ENCODE measurements around the gene FAM234B.
"Not testable (repeated sequence)": the region's sequence is repeated elsewhere in the genome, so short reads cannot be mapped to it uniquely, and the experiment has no call there.

FAM234B gene

DNA sequence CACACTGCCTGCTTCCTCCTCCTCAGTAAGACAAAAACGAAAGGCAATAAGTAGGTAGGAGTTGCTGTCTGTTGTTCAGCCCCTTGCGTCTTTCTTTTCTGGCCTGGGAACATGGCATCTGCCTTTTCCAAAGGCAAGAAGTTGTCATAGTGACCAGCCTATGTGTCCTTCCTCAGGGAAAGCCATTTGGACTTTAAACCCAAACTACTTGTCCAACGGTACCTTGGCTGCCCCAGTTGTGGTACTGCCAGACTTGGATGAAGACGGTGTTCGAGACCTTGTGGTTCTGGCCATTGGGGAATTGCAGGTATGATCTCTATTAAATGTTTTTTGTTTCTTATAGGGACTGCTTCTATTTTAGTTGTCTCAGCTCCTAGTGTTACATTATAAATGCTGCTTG is 18.5 kb downstream of the FAM234B start:
- DNase-seq = no peak

DNA sequence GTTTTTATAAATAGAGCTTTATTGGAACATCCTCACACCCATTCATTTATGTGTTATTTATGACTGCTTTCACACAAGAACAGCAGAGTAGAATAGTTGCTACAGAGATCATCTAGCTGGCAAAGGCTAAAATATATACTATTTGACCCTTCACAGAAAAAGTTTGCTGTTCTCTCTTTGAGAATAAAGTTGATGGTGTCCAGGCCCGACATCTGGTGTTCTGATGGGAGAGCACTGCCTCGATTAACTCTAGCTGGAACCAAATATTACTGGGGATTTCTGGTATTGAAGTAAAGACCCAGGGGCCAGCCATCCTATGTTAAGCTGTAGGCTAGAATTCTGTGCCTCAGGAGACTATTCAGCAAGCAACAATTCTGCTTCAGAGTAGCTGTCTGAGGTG is 21.8 kb downstream of the FAM234B start:
- no peak for DNase-seq

DNA sequence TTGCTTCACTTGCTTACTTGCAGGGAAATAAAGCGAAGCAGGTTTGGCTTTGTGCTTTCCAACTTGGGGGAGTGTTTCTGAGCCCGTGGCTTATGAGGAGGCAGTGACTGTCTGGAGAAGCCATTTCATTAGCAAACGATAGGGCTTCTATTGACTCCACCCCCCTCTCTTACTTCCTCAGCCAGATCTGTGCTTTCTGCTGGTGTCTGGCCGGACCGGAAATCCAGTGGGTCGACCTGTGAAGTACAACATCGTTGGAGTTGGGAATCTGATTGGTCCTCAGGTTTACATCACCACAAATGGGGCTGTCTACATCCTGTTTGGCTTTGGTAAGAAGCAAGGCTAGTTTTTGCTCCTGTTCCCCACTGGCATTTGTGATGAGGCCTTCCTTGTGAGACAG is 22.3 kb downstream of the FAM234B start:
- no peak for DNase-seq

DNA sequence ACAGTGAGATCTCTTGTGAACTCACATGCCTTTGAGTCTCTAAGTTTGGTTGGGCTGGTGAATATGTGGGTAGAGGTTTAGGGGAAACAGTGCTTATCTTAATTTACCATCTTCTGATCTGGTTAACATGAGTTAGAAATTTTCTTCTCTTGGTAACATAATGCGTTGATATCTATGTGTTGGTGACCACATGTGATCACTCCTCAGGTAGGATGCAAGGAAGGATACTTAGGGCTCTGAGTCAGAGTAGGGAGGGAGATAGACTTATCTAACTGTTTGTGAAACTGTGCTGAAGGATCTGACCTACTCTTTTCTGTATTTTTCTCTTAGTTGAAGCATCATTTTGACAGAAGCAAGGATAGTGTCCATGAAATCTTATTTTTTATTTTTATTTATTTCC is 23.1 kb downstream of the FAM234B start:
- DNase-seq = no peak

DNA sequence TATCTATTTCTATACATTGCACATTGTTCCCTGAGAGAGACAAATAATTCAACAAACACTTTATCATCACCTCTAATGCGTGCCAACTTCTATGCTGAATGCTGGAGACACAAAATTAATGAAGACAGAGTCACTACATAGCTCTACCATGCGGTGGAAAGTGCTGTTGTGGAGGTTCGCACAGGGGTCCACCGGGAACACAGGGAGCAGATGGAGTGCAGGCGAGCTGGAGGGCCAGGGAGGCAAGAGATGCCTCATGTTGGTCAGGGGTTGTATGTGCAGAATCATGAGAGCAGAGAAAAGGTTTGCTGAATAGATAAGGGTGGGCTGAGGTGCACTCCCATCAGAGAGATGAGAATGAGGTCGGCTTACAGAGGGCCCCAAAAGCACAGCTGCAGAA is 25.2 kb downstream of the FAM234B start:
- no peak for DNase-seq

DNA sequence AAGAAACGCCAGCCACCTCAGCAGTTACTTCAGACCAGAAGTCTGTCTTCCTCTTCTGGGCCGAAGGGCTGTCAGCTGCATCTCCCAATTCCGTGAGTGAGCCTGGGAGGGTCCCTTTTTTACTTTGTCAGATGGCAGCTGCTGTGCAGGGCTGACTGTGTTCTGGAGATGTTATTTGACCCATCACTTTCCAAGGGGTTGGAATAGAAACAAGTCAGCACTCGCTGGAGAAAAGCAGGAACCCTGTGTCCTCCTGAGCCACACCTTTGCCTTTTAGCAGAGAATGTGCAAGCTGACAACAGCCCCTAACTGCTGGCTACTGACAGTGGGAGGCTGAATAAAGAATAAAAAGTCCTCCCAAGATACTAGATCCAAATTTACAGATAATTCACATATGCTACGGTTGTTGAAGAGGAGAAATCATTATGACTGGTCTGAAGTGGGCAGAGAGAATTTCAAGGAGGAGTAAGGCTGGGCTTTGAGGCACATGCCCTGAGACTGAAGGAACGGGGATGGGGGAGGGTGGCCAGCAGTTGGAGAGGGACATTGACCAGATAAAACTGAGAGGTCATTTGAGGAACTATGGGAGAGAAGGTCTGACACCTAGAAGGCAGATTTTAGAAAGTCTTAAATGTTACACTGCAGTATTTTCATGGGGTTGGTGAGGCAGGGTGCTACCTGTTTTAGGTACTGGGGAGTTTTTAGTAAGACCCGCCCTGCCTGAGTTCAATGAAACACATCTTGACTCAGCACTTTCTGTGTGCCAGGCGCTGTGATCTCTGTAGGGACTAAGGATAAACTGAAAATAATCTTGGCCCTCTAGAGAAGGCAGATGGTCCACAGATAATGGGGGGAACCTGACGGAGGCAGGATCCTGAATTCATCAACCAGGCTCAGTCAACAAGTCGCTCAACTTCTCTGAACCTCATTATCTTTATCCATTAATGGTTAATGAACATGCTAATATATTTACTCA is 27.4 kb downstream of the FAM234B start:
- DNase-seq = no peak

DNA sequence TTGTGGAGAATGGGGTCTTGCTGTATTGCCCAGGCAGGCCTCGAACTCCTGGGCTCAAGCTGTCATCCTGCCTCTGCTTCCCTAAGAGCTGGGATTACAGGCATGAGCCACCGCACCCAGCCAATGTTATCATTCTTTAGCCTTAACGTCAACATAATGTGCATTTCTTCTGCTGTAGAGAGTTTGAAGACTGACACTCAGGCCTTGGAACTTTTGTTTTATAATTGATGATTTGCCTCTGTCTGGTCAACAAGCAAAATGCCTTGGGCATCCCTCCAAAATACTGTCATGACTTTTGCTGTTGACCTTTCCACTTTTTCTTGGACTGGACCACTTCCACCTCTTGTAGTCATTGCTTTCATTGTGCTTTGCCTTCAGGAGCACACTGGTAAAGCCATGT is 29.0 kb downstream of the FAM234B start:
- DNase-seq = no peak

DNA sequence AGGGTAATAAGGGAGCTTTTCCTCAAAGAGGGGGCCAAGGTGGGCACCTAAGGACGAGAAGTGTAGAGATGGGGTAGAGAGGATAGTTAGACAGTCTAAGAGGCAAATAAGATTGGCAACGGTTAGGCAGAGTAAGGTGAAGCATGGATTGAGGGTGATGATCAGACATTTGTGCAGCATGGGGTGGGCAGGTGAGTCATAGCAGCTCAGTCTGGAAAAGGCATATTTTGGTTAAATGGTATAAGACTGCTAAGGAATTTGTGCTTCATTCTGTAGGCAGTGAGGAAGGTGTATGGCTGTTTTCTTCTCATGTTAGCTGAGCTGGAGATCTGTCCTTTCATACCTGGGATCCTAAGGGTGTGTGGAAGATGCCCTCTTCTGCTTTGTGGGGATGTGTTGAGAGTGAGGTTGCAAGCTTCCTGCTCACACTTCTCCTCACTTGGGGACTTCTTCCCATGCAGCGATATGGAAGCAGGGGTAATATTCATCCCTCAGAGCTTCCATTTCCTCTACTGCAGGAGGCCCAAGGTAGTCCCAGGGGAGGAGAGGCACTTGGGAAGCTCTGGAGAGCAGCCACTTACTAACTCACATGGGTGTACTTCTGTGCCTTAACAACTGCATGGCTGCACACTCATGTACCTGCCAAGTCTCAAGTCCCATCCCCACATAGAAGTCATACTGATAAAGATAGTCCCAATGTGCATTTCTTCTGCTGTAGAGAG is 30.4 kb downstream of the FAM234B start:
- DNase-seq = no peak

DNA sequence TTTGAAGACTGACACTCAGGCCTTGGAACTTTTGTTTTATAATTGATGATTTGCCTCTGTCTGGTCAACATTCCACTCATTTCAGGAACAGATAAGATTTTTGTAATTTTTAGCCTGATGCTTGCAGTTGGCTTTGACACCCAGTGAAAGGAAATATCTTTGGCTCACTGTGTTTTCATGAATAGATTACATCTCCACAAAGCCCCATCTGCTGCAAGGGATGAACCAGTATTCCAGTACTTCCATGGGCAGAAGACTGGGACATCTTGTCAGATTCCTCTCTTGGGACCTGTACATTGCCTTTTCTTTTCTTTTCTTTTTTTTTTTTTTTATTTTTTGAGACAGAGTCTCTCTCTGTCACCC is 30.9 kb downstream of the FAM234B start:
- no peak for DNase-seq

DNA sequence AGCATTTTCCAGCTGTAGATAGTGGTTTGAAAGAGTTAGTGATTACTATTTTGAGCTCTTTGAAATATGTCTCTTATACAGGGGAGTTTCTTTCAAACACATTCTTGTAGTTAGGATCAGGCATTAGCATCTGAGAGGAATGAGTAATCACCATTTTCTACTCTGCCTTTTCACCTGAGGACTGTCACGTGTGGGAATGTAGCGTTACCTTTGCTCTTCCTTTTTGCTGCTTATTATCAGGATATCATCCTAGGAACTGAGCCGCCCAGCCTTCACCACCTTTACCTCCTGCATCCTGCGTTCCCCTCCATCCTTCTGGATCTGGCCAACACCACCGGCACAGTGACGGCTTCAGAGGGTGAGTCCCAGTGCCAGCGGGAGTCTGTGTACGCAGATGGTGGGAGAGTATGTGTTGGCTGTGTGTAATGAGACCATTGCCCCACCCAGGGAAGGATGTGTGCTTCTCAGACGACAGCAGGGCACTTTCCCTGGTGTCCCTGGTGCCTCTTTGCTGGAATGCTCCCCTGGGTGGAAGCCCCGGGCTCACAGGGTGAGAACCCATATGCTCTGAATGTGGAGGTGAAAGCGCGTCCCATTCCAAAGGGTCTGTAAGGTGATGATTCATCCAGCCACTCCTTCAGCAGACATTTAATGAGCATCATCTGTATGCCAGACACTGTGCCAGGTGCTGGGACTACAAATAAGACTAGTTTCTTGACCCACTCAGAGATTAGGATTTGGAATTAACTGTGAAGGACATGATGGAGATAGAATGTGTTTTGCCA is 31.8 kb downstream of the FAM234B start:
- no peak for DNase-seq

DNA sequence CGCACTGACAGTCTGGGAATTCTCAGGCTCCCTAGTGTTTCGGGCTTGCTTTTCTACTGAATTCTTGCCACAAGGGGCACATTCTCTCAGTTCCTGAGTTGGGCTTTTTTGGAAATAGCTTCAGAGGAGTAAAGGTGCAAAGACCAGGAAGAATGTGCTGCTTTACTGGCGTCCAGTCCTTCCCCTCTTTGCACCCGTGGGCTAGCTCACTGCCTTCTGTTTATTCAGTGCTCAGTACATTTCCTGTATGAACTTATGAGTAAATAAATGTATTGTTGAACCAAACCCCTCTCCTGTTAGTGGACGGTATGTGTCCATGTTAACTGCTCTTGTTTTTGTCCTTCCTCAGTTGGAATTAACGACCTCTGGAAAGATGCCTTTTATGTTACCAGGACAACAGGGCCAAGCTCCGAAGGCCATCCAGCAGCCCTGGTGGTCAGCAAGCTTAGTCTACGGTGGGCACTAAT is 35.3 kb downstream of the FAM234B start:
- no peak for DNase-seq

DNA sequence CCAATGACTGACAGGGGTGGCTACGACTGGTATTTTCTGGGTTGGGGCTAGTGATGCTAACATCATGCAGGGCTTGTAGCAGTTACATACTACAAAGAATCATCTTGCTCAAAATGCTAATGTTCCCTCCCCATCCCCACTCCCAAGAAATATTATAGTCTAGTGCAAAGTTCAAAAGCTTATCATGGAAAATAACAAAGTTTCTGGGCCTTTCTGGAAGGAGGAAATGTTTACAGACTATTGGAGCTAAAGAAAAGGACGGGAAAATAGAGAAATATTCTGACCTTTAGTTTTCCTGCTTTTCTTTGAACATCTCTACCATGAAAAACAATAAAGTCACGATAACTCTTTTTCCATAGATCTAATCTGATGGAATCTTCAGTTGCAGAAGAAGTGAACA is 36.1 kb downstream of the FAM234B start:
- DNase-seq = no peak

DNA sequence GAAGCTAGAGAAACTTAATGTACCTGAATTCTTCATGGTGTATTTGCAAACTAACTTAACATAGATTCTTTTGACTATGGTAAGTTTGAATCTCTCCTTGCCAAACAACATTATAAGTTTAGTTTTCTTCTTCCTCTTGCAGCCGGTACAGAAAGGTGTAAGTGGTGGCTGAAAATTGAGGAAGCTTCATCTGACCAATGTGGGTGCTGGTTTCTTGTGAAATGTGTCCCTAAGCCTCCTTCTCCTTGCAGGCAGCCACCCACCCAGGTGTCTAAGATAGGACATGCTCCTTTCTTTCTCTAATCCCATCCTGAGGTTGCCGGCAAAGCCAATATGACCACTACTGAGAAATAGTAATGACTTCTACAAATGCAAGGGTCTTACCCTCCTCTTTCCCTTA is 38.7 kb downstream of the FAM234B start:
- no peak for DNase-seq

DNA sequence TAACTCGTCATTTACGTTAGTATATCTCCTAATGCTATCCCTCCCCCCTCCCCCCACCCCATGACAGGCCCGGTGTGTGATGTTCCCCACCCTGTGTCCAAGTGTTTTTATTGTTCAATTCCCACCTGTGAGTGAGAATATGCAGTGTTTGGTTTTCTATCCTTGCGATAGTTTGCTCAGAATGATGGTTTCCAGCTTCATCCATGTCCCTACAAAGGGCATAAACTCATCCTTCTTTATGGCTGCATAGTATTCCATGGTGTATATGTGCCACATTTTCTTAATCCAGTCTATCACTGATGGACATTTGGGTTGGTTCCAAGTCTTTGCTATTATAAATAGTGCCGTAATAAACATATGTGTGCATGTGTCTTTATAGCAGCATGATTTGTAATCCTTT is 39.5 kb downstream of the FAM234B start:
- DNase-seq = not testable (repeated sequence)

DNA sequence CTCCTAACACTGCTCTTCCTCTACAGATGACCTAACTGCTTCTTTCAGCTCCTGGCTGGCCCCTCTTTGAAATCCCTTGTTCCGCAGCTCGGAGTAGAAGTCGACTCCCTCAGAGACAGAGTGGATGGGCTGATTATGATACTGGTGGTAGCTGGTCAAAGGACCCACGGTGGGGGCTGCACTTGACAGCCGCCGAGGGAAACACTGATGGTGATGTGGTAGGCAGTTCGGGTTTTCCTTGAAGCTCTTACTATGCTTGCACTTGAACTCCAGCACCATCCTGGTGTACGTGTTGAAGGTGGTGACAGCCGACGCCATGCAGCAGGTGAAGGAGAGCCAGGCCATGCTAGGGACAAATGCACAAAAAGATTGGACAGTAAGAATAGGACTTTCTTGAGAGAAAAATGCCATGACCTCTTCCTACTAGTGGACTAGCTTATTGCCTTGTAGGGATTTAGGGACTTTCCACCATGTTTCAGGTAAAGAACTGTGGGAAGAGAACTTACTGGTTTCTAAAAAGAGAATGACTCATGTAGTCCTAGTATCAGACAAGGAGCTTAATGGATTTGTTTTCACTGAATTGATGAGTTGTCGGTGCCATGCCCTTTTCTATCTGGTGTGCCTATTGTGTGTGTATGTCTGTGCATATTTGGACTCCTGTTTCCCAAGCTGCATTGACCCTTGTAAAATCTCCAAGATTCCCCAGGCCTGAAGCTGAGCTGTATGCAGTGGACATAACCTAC is 40.9 kb downstream of the FAM234B start:
- DNase-seq = no peak

DNA sequence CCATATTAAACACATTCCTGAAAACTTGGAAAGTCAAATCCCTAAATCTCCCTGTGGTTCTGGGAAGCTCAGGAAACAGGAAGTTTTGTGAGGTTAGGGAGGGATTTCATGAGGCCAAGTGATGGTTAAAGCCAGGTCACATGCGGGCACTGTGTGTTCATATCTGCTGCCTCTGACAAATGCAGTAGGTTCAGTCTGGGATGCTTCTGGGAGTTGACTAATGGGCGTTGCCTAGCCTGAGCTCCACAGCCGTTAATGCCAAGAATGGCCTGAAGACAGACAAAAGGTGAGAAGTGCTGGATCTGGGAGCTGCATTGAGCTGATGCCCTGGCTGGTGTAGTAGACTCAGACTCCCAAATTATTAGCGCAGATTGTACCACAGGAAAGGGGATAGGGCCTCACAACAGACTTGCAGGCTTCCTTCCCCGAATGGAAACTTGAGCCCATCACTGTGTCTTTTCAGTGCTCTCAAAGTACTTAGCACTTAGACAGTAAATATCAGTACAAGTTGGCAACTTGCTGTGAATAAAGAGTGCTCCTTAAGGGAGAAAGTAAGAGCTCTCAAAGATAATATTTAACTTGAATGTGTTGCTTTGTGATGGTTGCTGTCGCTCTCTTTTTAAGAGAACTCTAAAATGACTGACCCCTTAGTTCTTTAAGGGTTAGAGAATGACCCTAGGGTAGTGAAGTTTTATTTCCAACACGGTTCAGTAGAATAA is 41.9 kb downstream of the FAM234B start:
- no peak for DNase-seq

DNA sequence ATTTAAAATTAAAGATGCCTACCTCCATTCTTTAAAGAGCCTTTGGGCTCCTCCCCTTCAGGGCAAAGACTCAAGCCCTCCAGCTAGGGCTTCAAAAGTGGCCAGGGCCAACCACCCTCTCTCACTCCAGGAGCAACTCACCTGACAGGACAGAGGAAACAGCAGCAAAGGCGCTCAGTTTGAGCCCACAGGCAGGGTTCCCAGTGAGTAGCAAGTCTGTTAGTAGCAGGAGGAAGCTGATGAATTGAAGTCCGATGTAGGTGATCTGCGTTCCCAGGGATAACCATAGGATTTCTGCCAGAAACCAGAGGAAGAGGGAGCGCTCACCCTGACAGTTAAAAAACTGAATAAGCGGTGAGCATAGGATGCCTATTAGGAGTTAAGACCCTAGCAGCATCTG is 43.6 kb downstream of the FAM234B start:
- DNase-seq = no peak

DNA sequence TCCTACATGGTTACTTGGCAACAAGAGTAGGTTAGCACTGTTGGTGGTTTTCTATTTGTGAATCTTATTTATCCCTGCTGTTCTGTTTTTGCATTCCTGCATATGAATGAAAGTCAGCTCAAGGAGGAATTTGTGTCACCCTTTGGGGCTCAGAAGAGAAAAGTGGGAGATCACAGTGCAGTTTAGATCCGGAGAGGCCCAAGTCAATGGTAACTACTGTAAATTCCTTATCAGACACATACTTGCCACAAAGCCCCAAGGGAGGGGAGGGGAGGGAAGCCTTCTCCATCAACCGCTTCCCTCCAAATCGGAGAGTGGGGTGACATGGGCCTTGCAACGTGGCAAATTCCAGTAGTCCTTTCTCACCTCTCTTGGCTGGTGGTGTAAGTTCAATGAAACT is 44.3 kb downstream of the FAM234B start:
- no peak for DNase-seq

DNA sequence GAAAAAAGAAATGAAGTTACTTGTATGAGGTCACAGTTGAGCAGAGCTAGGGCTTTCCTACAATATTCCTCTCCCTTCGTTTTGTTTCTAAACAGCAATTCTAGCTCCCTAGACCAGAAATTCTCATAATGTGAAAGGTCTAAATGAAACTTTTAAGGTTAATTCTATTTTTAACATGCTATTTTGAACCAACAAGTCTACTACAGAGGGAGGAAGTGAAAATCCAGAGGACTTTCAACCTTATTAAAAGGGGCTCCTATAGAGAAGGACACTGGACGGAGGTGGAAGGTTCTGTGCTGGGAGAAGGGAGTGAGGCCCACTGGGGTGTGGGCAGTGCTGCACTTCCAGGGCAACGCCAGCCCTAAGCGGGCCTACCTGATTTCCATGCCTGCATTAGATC is 45.9 kb downstream of the FAM234B start:
- DNase-seq = no peak

DNA sequence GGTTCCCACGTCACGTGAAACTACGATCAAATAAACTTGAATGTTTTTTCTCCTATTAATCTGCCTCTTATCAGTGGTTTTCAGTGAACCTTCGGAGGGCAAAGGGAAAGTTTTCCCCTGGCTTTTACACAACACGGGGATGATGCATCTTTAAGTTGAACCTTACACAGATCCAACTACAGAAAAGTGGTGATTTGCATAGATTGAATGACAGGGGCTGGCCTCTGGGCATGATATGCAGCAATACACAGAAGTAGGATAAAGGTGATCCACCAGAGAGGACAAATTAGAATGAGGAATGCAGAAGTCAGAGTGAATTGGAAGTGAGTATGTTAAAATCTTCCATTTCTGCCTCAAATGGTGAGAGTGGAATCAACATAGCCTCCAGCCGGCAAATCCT is 47.7 kb downstream of the FAM234B start:
- DNase-seq = no peak

DNA sequence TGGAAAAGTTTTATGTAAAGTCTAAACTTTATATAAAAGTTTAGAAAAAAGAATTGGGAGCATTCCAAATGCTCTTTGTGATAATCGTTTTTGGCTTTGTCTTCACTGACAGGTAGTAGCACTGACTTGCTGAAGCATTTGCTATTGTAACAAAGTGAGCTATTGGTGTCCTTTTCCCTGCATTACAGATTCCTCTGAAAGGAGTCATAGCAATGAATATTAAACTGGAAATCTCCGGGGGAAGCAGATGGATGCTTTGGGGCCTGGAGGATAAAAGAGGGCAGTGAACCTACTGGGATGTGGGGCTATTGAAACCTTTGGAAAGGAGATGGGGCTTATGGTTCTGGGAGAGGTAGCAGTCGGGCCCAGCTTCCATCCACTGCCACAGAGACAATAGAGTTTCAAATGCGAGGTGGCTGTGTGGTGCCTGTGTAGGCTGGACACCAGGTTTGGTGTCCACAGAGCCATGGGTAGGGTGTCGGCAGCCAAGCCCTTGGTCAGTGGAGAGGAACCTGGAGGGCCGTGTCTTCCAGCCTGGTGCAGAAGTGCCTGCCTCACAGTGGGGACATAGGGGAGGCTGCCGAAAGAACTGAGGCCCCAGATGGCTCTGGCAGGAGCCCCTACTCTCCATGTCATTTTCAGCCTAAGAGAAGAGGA is 49.1 kb downstream of the FAM234B start:
- DNase-seq = no peak

DNA sequence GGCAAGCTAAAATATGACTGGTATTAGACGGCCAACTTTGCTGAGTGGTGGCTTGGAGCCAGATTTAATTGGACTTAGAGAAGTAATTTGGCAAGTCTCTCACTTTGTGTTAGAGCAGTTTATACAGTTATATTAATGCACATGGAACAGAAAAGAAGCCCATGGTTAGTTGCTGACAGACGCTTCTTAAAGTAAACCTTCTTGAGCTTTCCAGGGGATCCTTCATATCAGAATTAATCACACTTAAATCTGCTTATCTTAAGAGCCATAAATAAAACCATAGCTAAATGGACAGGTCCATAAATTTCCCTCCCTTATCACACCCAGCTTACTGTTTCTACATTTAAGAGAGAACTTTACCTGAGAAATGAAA is 49.7 kb downstream of the FAM234B start:
- no peak for DNase-seq

All from activated CD4-positive, CD25-positive, alpha-beta regulatory T cell (primary cell).